ENCODE data around the gene NOD1.

GRCh38 chr7:30473903-30474302, 4.7 kb downstream of the NOD1 start:
- TF ChIP-seq POLR2A (IDR thresholded peaks at IDR 0.05) = no peak
- TF ChIP-seq CTCF (IDR thresholded peaks at IDR 0.05) = no peak
- TF ChIP-seq POLR2AphosphoS5 (IDR thresholded peaks at IDR 0.05) = no peak
- TF ChIP-seq EP300 (IDR thresholded peaks at IDR 0.05; ENCODE audit: low read depth) = no peak

Data from transverse colon (tissue), 4 donors.